Urinary bladder (tissue), 4 donors: ENCODE results near the gene STXBP6. TPM values are rescaled to one million over a fixed set of nuclear protein-coding genes. Genes with fewer than 3 reads are reported as not detected.

Source experiments
- DNase-seq: peaks from one replicate; pipeline ENCODE4 v3.0.0-alpha.2; 2015; ENCODE audit errors: extremely low spot score
- H3K27ac ChIP-seq: one replicate; pipeline ENCODE4 v1.5.1; 2013; ENCODE audit warnings: low read depth, mild to moderate bottlenecking, moderate library complexity
- H3K36me3 ChIP-seq: one replicate; pipeline ENCODE4 v1.6.1; 2013; ENCODE audit warnings: mild to moderate bottlenecking, moderate library complexity; ENCODE audit not compliant: insufficient read depth
- H3K4me1 ChIP-seq: one replicate; pipeline ENCODE4 v1.6.1; 2013; ENCODE audit warnings: mild to moderate bottlenecking, moderate library complexity; ENCODE audit not compliant: insufficient read depth
- H3K4me3 ChIP-seq: one replicate; pipeline ENCODE4 v1.5.1; 2013; ENCODE audit warnings: low read depth, low read length
- WGBS: extraction: QIAGEN DNeasy Blood & Tissue Kit; methylation state at CpG from one replicate; pipeline ENCODE4 v1.1.7; 2013; 5-methylcytosine and 5-hydroxymethylcytosine counted together
- polyA plus RNA-seq: library from polyadenylated mRNA; stranded (reverse); fragments of 200-250 nt; gene quantifications from one replicate; pipeline ENCODE4 v1.2.3, GENCODE V29; 2013
- total RNA-seq: library from RNA; depleted of rRNA; stranded (reverse); fragments of >200 nt; gene quantifications from one replicate; pipeline ENCODE4 v1.2.3, GENCODE V29; 2014
- donor health status: healthy with polysubstance abuse.
- donor health status: healthy.

Gene STXBP6
- total and polyA plus RNA-seq, 2 donors = 25.1 to 42.9 TPM

- 93% methylated on average over 2 of the region's 2 CpGs for WGBS
- Histone ChIP-seq H3K4me3 (no peak overlapping the region), H3K4me1 (no peaks in the 10 kb centered on the region), H3K36me3 (no peaks in the 10 kb centered on the region), H3K27ac (no peak overlapping the region)
- DNase-seq = no peak
Measured at GRCh38 chr14:25046301-25046943, 3.5 kb downstream of the STXBP6 start.

GRCh38 chr14:25044106-25044698 is 5.7 kb downstream of the STXBP6 start:
- no peak for DNase-seq
- Histone ChIP-seq H3K36me3 (no peaks in the 10 kb centered on the region), H3K27ac (no peak overlapping the region), H3K4me3 (no peak overlapping the region), H3K4me1 (no peaks in the 10 kb centered on the region)
- 80% methylated on average over 7 of the region's 7 CpGs for WGBS

GRCh38 chr14:25042362-25043299 is 7.3 kb downstream of the STXBP6 start:
- no peak for DNase-seq
- WGBS = 79% methylated on average over 14 of the region's 14 CpGs
- Histone ChIP-seq H3K4me3 (no peak overlapping the region), H3K36me3 (no peaks in the 10 kb centered on the region), H3K4me1 (no peaks in the 10 kb centered on the region), H3K27ac (no peak overlapping the region)

- Histone ChIP-seq H3K4me1 (no peaks in the 10 kb centered on the region), H3K27ac (no peak overlapping the region), H3K36me3 (no peaks in the 10 kb centered on the region), H3K4me3 (no peak overlapping the region)
- no peak for DNase-seq
- WGBS = 46% methylated on average over 2 of the region's 2 CpGs
Measured at GRCh38 chr14:25041898-25042297, 8.0 kb downstream of the STXBP6 start.

GRCh38 chr14:25041484-25041883 is 8.5 kb downstream of the STXBP6 start:
- no peak for DNase-seq
- no peaks in the 10 kb centered on the region for H3K4me1 ChIP-seq
- no peak overlapping the region for H3K4me3 ChIP-seq
- 77% methylated on average over 4 of the region's 4 CpGs for WGBS
- H3K27ac ChIP-seq = no peak overlapping the region
- no peaks in the 10 kb centered on the region for H3K36me3 ChIP-seq

- Histone ChIP-seq H3K4me1 (no peaks in the 10 kb centered on the region), H3K27ac (no peak overlapping the region), H3K4me3 (no peak overlapping the region), H3K36me3 (no peaks in the 10 kb centered on the region)
- no peak for DNase-seq
- WGBS = 94% methylated on average over 5 of the region's 5 CpGs
Measured at GRCh38 chr14:25039933-25040332, 10.0 kb downstream of the STXBP6 start.

- DNase-seq = no peak
- Histone ChIP-seq H3K36me3 (no peaks in the 10 kb centered on the region), H3K27ac (no peak overlapping the region), H3K4me1 (no peaks in the 10 kb centered on the region), H3K4me3 (no peak overlapping the region)
- 84% methylated on average over 4 of the region's 4 CpGs for WGBS
Measured at GRCh38 chr14:25038044-25038668, 11.8 kb downstream of the STXBP6 start.

- no peak overlapping the region for H3K27ac ChIP-seq
- WGBS = 64% methylated on average over 2 of the region's 2 CpGs
- H3K36me3 ChIP-seq = no peaks in the 10 kb centered on the region
- H3K4me1 ChIP-seq = no peaks in the 10 kb centered on the region
- no peak for DNase-seq
- H3K4me3 ChIP-seq = no peak overlapping the region
Measured at GRCh38 chr14:25037032-25037431, 12.9 kb downstream of the STXBP6 start.

- no peak overlapping the region for H3K4me3 ChIP-seq
- 85% methylated on average over 11 of the region's 11 CpGs for WGBS
- H3K4me1 ChIP-seq = no peaks in the 10 kb centered on the region
- no peak for DNase-seq
- no peaks in the 10 kb centered on the region for H3K36me3 ChIP-seq
- no peak overlapping the region for H3K27ac ChIP-seq
Measured at GRCh38 chr14:25034803-25035681, 14.9 kb downstream of the STXBP6 start.

- WGBS = 99% methylated on average over 1 of the region's 1 CpG
- no peak overlapping the region for H3K27ac ChIP-seq
- no peak overlapping the region for H3K4me3 ChIP-seq
- H3K36me3 ChIP-seq = peaks cover 2% of the 10 kb centered on the region
- no peak for DNase-seq
- no peaks in the 10 kb centered on the region for H3K4me1 ChIP-seq
Measured at GRCh38 chr14:25033358-25033757, 16.6 kb downstream of the STXBP6 start.

- no peak for DNase-seq
- Histone ChIP-seq H3K27ac (no peak overlapping the region), H3K4me3 (no peak overlapping the region), H3K4me1 (no peaks in the 10 kb centered on the region), H3K36me3 (peaks cover 2% of the 10 kb centered on the region)
- WGBS = 97% methylated on average over 10 of the region's 10 CpGs
Measured at GRCh38 chr14:25032092-25032784, 17.7 kb downstream of the STXBP6 start.

GRCh38 chr14:25026476-25027137 is 23.3 kb downstream of the STXBP6 start:
- Histone ChIP-seq H3K27ac (no peak overlapping the region), H3K36me3 (peaks cover 2% of the 10 kb centered on the region), H3K4me3 (no peak overlapping the region), H3K4me1 (no peaks in the 10 kb centered on the region)
- no peak for DNase-seq
- WGBS = 94% methylated on average over 4 of the region's 4 CpGs
